VCaP (cell line): ENCODE data around the gene BCLAF3.
A peak's percentile ranks its signal among the peaks of the same experiment; 100 is the strongest.

Source experiments
- H3K27ac ChIP-seq: fragments of 450-650 bp; 2 replicates; pipeline ENCODE4 v1.5.1; 2017
- CTCF ChIP-seq: fragments of 450-650 bp; conservative IDR thresholded peaks from 2 replicates; pipeline ENCODE4 v1.5.1; 2017; ENCODE audit warnings: mild to moderate bottlenecking, moderate library complexity

BCLAF3 gene

GRCh38 chrX:20001588-20001987, 10.7 kb upstream of the BCLAF3 start:
- no peak for TF ChIP-seq CTCF
- no peak overlapping the region for H3K27ac ChIP-seq

- peak overlapping the region; percentile 84 for H3K27ac ChIP-seq
- TF ChIP-seq CTCF: peak; percentile 63
Observed at GRCh38 chrX:19991350-19991718, 473 bp upstream of the BCLAF3 start.

GRCh38 chrX:19990151-19990555, 708 bp downstream of the BCLAF3 start:
- peak overlapping the region; percentile 84 for H3K27ac ChIP-seq
- no peak for TF ChIP-seq CTCF

GRCh38 chrX:19987856-19988255, 3.0 kb downstream of the BCLAF3 start:
- peak; percentile 21; the same call in 1 of the 2 replicates for TF ChIP-seq CTCF
- 0 out of 2 replicates have a peak overlapping the region, but pooled peaks have one; percentile 84 for H3K27ac ChIP-seq

- TF ChIP-seq CTCF: no peak
- no peak overlapping the region for H3K27ac ChIP-seq
Observed at GRCh38 chrX:19986531-19986930, 4.3 kb downstream of the BCLAF3 start.

- TF ChIP-seq CTCF: no peak
- no peak overlapping the region for H3K27ac ChIP-seq
Observed at GRCh38 chrX:19981947-19982346, 8.9 kb downstream of the BCLAF3 start.

- H3K27ac ChIP-seq: no peak overlapping the region
- no peak for TF ChIP-seq CTCF
Observed at GRCh38 chrX:19975845-19976244, 15.0 kb downstream of the BCLAF3 start.

- no peak overlapping the region for H3K27ac ChIP-seq
- TF ChIP-seq CTCF: no peak
Observed at GRCh38 chrX:19972984-19973383, 17.9 kb downstream of the BCLAF3 start.
